Stimulated activated CD4-positive, alpha-beta T cell treated with anti-CD3 and anti-CD28 coated beads, Interleukin-1b, Interleukin-23, amount 100 ng/mL, for 4 hours (primary cell): ENCODE data around the gene RAD51B.
"Not testable (repeated sequence)": the region's sequence is repeated elsewhere in the genome, so short reads cannot be mapped to it uniquely, and the experiment has no call there.

ENCODE experiments used
- DNase-seq, 2 donors: peaks; one replicate each; pipeline ENCODE4 v3.0.0-alpha.2; 2020; ENCODE audit warnings: low read depth in 2 of 2

The RAD51B gene

GRCh38 chr14:68075382-68076029 lies 255.9 kb downstream of the RAD51B start:
- no peak for DNase-seq

GRCh38 chr14:68076451-68076850 lies 256.9 kb downstream of the RAD51B start:
- DNase-seq, result no peak

GRCh38 chr14:68079941-68080697 lies 260.5 kb downstream of the RAD51B start:
- DNase-seq, result no peak

- DNase-seq, result no peak
These were observed 261.9 kb downstream of the RAD51B start for GRCh38 chr14:68081489-68081888.

- DNase-seq, result no peak
These were observed 263.2 kb downstream of the RAD51B start for GRCh38 chr14:68082698-68083291.

- no peak for DNase-seq
These were observed 264.7 kb downstream of the RAD51B start for GRCh38 chr14:68084256-68084655.

GRCh38 chr14:68085742-68086141 lies 266.2 kb downstream of the RAD51B start:
- DNase-seq, result no peak

- no peak for DNase-seq
These were observed 268.9 kb downstream of the RAD51B start for GRCh38 chr14:68088451-68088854.

- DNase-seq, result no peak
These were observed 269.7 kb downstream of the RAD51B start for GRCh38 chr14:68089146-68089731.

- no peak for DNase-seq
These were observed 274.6 kb downstream of the RAD51B start for GRCh38 chr14:68094158-68094557.

- no peak for DNase-seq
These were observed 275.2 kb downstream of the RAD51B start for GRCh38 chr14:68094752-68095151.

- no peak for DNase-seq
These were observed 278.1 kb downstream of the RAD51B start for GRCh38 chr14:68097727-68098126.

GRCh38 chr14:68098834-68099233 lies 279.3 kb downstream of the RAD51B start:
- DNase-seq, result no peak

- DNase-seq, result no peak
These were observed 280.0 kb downstream of the RAD51B start for GRCh38 chr14:68099495-68100045.

GRCh38 chr14:68101715-68102301 lies 282.2 kb downstream of the RAD51B start:
- not testable (repeated sequence) for DNase-seq

GRCh38 chr14:68103853-68104252 lies 284.3 kb downstream of the RAD51B start:
- DNase-seq, result no peak

- no peak for DNase-seq
These were observed 284.9 kb downstream of the RAD51B start for GRCh38 chr14:68104518-68104917.

- no peak for DNase-seq
These were observed 286.2 kb downstream of the RAD51B start for GRCh38 chr14:68105816-68106215.

- no peak for DNase-seq
These were observed 286.9 kb downstream of the RAD51B start for GRCh38 chr14:68106456-68106855.

GRCh38 chr14:68106905-68107304 lies 287.3 kb downstream of the RAD51B start:
- DNase-seq, result no peak

- no peak for DNase-seq
These were observed 289.7 kb downstream of the RAD51B start for GRCh38 chr14:68109132-68109900.
